Stomach (tissue), 9 donors: ENCODE measurements around the gene CCDC136. TPM values are rescaled to one million over a fixed set of nuclear protein-coding genes. Genes with fewer than 3 reads are reported as not detected.
A peak's percentile ranks its signal among the peaks of the same experiment; 100 is the strongest.

Experiments used
- DNase-seq, 2 donors: peaks; one replicate each; pipeline versions ENCODE4 v3.0.0 to v3.0.0-alpha.2; 2013 to 2019
- H3K27ac ChIP-seq, 5 donors: fragments of 200-600 bp in 4 of 5; sonication (generic) in 4 of 5; one replicate each; pipeline ENCODE4 v1.5.1; 2013 to 2019; ENCODE audit warnings: mild to moderate bottlenecking in 1 of 5, moderate library complexity in 1 of 5
- H3K27me3 ChIP-seq, 3 donors: fragments of 200-600 bp; sonication (generic); one replicate each; pipeline ENCODE4 v1.5.1; 2017 to 2019; ENCODE audit warnings: mixed run types in 1 of 3
- H3K36me3 ChIP-seq, 4 donors: fragments of 200-600 bp; sonication (generic); 1 replicate in 3 of 4; 2 replicates in 1 of 4; pipeline ENCODE4 v1.5.1; 2016 to 2019
- H3K4me1 ChIP-seq, 4 donors: fragments of 200-600 bp; sonication (generic); one replicate each; pipeline ENCODE4 v1.5.1; 2016 to 2019
- H3K4me3 ChIP-seq, 4 donors: fragments of 200-600 bp; sonication (generic) in 3 of 4; one replicate each; pipeline ENCODE4 v1.5.1; 2016 to 2019; ENCODE audit warnings: mild to moderate bottlenecking in 1 of 4
- H3K9me3 ChIP-seq, 4 donors: fragments of 200-600 bp; sonication (generic); one replicate each; pipeline ENCODE4 v1.5.1; 2016 to 2019
- CTCF ChIP-seq, 7 experiments: fragments of 450-650 bp in 4 of 7; fragments of 200-600 bp in 3 of 7; sonication (generic) in 3 of 7; IDR thresholded peaks; one replicate each; pipeline ENCODE4 v1.5.1; 2016 to 2019; ENCODE audit warnings: antibody characterized with exemption in 7 of 7, control low read depth in 2 of 7, mild to moderate bottlenecking in 1 of 7
- EP300 ChIP-seq: sonication (generic); formaldehyde crosslinking; IDR thresholded peaks from one replicate; pipeline ENCODE4 v1.6.1; 2017; ENCODE audit warnings: antibody characterized with exemption
- POLR2A ChIP-seq, 4 donors: fragments of 450-650 bp; IDR thresholded peaks; one replicate each; pipeline ENCODE4 v1.6.1; 2016; ENCODE audit warnings: antibody characterized with exemption in 4 of 4, control low read depth in 2 of 4, mild to moderate bottlenecking in 1 of 4, moderate library complexity in 1 of 4
- POLR2AphosphoS5 ChIP-seq, 3 donors: sonication (generic); formaldehyde crosslinking; IDR thresholded peaks; one replicate each; pipeline ENCODE4 v1.6.1; 2016; ENCODE audit warnings: antibody characterized with exemption in 3 of 3
- WGBS, 5 donors: extraction: QIAGEN DNeasy Blood & Tissue Kit in 3 of 5; methylation state at CpG; one replicate each; pipeline versions ENCODE4 v1.1.5 to v1.1.7; 2013 to 2018; 5-methylcytosine and 5-hydroxymethylcytosine counted together
- intact Hi-C: fragments of 100-400 bp; cut with DNase I; formaldehyde crosslinking; loops from one replicate; pipeline ENCODE4 v1.15.1; 2023; ENCODE audit warnings: low total_unique reads
- polyA plus RNA-seq, 3 donors: library from polyadenylated mRNA; stranded (reverse); fragments of 200-250 nt; gene quantifications; one replicate each; pipeline ENCODE4 v1.2.3, GENCODE V29; 2013
- total RNA-seq, 5 donors: library from RNA; depleted of rRNA; stranded (reverse); fragments of >200 nt; gene quantifications; one replicate each; pipeline versions ENCODE4 v1.1.0 to v1.2.3, GENCODE V29; 2014 to 2016
- donor health status: healthy with polysubstance abuse.
- donor health status: Bipolar disorder and iron deficiency.
- donor health status: healthy.

Gene CCDC136
- total and polyA plus RNA-seq, 8 donors: 2.3 to 36.8 (median 5.4) TPM

DNA sequence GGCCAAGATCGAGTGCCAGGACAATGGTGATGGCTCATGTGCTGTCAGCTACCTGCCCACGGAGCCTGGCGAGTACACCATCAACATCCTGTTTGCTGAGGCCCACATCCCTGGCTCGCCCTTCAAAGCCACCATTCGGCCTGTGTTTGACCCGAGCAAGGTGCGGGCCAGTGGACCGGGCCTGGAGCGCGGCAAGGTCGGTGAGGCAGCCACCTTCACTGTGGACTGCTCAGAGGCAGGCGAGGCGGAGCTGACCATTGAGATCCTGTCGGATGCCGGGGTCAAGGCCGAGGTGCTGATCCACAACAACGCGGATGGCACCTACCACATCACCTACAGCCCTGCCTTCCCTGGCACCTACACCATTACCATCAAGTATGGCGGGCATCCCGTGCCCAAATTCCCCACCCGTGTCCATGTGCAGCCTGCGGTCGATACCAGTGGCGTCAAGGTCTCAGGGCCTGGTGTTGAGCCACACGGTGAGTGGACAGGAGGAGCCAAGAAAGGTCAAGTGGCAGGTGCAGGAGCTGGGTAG lies 53.1 kb downstream of the CCDC136 start:
- Histone ChIP-seq H3K36me3 (peaks cover 0 to 98% (median 64%) of the 10 kb centered on the region in 4 donors), H3K27me3 (no peaks in the 10 kb centered on the region), H3K27ac (peak overlapping the region in 1 of 5 donors; percentile 24), H3K4me3 (no peak overlapping the region), H3K9me3 (no peaks in the 10 kb centered on the region), H3K4me1 (peaks cover 0 to 6% (median 1%) of the 10 kb centered on the region in 4 donors)
- intact Hi-C loops: no loop called here
- no peak for DNase-seq
- WGBS, 5 donors: 89 to 94% (median 92%) methylated on average over 15 to 25 of the region's 25 CpGs
- TF ChIP-seq CTCF (IDR thresholded peaks at IDR 0.05): no peak
- TF ChIP-seq POLR2AphosphoS5 (IDR thresholded peaks at IDR 0.05): no peak
- TF ChIP-seq EP300: no peak
- no peak for TF ChIP-seq POLR2A (IDR thresholded peaks at IDR 0.05)

DNA sequence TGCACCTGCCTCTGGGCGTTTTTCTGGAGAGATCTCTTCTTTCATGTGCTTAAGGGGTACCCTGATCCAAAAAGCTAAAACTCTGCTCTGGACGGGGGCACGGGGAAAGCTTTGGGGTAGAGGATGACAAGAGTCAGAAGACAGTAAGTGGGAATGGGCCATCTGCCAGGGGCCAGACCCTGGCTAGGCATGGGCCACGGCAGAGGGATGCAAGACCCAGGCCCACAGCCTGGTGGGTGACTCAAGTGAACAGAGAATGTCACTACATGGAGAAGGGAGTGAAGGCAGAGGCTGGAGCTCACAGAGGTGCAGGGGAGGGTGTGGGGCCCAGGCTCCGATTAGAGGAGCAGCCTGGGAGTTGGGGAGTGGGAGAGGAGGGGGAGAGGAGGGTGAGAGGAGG lies 53.7 kb downstream of the CCDC136 start:
- H3K4me3 ChIP-seq: no peak overlapping the region
- 79 to 86% (median 81%) methylated on average over 5 of the region's 5 CpGs for WGBS, 5 donors
- intact Hi-C loops: no loop called here
- H3K36me3 ChIP-seq: peaks cover 0 to 98% (median 67%) of the 10 kb centered on the region in 4 donors
- no peaks in the 10 kb centered on the region for H3K27me3 ChIP-seq
- peaks cover 0 to 6% (median 0%) of the 10 kb centered on the region in 4 donors for H3K4me1 ChIP-seq
- H3K9me3 ChIP-seq: no peaks in the 10 kb centered on the region
- no peak for DNase-seq
- no peak overlapping the region for H3K27ac ChIP-seq
- TF ChIP-seq POLR2AphosphoS5 (IDR thresholded peaks at IDR 0.05) (no peak), CTCF (IDR thresholded peaks at IDR 0.05) (no peak), POLR2A (IDR thresholded peaks at IDR 0.05) (no peak), EP300 (no peak)

DNA sequence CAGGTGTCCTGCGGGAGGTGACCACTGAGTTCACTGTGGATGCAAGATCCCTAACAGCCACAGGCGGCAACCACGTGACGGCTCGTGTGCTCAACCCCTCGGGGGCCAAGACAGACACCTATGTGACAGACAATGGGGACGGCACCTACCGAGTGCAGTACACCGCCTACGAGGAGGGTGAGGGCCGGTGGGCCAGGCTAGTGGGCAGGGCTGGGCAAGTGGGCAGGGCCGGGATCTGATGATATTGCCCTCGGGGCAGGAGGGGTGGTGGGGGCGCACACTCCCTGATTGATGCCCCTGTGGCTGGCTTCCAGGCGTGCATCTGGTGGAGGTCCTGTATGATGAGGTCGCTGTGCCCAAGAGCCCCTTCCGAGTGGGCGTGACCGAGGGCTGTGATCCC lies 54.2 kb downstream of the CCDC136 start:
- Histone ChIP-seq H3K27ac (no peak overlapping the region), H3K4me1 (peaks cover 0 to 6% (median 0%) of the 10 kb centered on the region in 4 donors), H3K9me3 (no peaks in the 10 kb centered on the region), H3K27me3 (no peaks in the 10 kb centered on the region), H3K36me3 (peaks cover 0 to 98% (median 70%) of the 10 kb centered on the region in 4 donors), H3K4me3 (no peak overlapping the region)
- 68 to 90% (median 85%) methylated on average over 8 to 19 of the region's 19 CpGs for WGBS, 5 donors
- intact Hi-C loops: no loop called here
- no peak for TF ChIP-seq CTCF (IDR thresholded peaks at IDR 0.05)
- TF ChIP-seq POLR2AphosphoS5 (IDR thresholded peaks at IDR 0.05): no peak
- no peak for TF ChIP-seq EP300
- no peak for DNase-seq

- Histone ChIP-seq H3K36me3 (peaks cover 0 to 100% (median 74%) of the 10 kb centered on the region in 4 donors), H3K4me1 (peaks cover 0 to 3% (median 0%) of the 10 kb centered on the region in 4 donors), H3K4me3 (no peak overlapping the region), H3K27me3 (no peaks in the 10 kb centered on the region), H3K27ac (no peak overlapping the region), H3K9me3 (no peaks in the 10 kb centered on the region)
- DNase-seq: no peak
- intact Hi-C loops: no loop called here
- TF ChIP-seq CTCF (IDR thresholded peaks at IDR 0.05) (no peak), POLR2A (IDR thresholded peaks at IDR 0.05) (no peak), POLR2AphosphoS5 (IDR thresholded peaks at IDR 0.05) (no peak), EP300 (no peak)
- WGBS, 5 donors: 77 to 94% (median 89%) methylated on average over 14 of the region's 14 CpGs
Measured at GRCh38 chr7:128846781-128847444, 55.1 kb downstream of the CCDC136 start.
